ENCODE data around the gene CRB2. TPM values are rescaled to one million over a fixed set of nuclear protein-coding genes. Genes with fewer than 3 reads are reported as not detected.
"Not testable (repeated sequence)": the region's sequence is repeated elsewhere in the genome, so short reads cannot be mapped to it uniquely, and the experiment has no call there.

The CRB2 gene
- total RNA-seq, 1 experiment from 2014 or later = 0.07 TPM

DNA sequence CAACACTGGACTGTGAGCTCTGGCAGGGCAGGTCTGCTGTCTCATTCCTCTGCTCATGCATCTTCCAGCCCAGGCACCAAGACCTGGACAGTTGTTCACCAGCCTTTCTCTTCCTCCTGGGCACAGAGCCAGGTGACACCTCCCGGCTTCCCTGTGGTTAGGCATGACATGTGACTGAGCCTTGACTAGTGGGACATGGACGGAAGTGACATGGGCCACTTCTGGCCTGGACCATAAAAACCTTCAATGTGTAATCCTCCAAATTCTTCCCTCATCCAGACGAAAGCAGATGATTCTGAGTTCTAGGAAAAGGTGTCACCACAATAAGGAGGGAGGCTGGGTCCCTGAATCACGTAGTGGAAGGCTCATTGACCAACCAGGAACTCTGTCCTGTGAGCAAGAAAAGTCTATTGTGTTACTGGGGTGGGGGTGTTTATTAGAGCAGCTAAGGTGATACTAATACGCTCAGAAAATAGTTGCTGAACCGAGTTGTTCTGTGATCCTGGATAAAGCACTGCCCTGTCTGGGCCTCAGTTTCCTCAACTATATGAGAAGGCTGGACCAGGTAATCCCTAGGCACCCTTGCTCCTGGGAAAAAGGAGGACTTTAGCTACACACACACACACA is 26.6 kb upstream of the CRB2 start (continued):
- TF ChIP-seq, protein P1, sequence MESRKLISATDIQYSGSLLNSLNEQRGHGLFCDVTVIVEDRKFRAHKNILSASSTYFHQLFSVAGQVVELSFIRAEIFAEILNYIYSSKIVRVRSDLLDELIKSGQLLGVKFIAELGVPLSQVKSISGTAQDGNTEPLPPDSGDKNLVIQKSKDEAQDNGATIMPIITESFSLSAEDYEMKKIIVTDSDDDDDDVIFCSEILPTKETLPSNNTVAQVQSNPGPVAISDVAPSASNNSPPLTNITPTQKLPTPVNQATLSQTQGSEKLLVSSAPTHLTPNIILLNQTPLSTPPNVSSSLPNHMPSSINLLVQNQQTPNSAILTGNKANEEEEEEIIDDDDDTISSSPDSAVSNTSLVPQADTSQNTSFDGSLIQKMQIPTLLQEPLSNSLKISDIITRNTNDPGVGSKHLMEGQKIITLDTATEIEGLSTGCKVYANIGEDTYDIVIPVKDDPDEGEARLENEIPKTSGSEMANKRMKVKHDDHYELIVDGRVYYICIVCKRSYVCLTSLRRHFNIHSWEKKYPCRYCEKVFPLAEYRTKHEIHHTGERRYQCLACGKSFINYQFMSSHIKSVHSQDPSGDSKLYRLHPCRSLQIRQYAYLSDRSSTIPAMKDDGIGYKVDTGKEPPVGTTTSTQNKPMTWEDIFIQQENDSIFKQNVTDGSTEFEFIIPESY (IDR thresholded peaks at IDR 0.05; ENCODE audit: extremely low read depth, insufficient replicate concordance, low read length) = no peak
- TF ChIP-seq FOSL1 (IDR thresholded peaks at IDR 0.05; ENCODE audit: low read depth) (no peak), ZFX (IDR thresholded peaks at IDR 0.05) (no peak), EGR1 (IDR thresholded peaks at IDR 0.05; ENCODE audit: low read depth) (no peak)

DNA sequence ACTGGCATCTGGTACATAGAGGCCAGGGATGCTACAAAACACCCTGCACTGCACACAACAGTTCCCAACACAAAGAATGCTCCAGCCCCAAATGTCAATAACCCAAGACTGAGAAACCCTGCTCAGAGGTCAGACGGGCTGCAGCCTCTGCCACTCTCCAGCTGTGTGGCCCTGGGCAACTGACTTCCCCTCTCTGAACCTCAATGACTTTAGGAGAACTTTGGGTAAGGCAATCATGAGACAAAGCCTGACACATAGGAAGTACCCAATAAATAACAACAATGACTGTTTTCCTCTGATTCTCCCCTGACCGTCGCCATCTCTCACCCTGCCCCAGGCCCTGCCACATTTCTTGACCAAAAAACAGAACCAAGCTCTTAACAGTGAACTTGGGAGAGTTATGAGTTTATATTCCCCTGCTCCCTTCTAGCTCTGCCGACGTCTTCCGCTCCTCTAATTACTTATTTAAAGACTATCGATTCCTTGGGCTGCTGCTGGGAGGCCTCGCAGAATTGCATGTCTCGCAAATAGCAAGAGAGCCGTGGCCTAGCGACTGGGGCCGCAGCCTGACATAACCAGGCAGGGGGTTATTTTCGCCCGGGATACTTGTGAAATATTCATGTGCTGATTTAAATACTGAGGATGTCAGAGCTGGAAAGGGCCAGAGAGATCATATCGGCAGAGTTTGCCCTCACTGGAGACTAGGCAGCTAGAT is 24.5 kb upstream of the CRB2 start:
- Histone ChIP-seq H3K9ac (ENCODE audit: low read length) (no peak overlapping the region), H3K9me3 (ENCODE audit: control insufficient read depth in 1 of 2, insufficient read depth in 1 of 2, low read depth in 1 of 2, low read length in 2 of 2) (no peaks in the 10 kb centered on the region), H4K20me1 (ENCODE audit: insufficient read depth) (no peaks in the 10 kb centered on the region), H2AFZ (ENCODE audit: low read depth, low read length, poor library complexity, severe bottlenecking) (no peak overlapping the region), H3K4me2 (ENCODE audit: low read length) (no peak overlapping the region), H3K36me3 (ENCODE audit: control insufficient read depth in 1 of 2, insufficient read depth in 2 of 2, low read length in 2 of 2) (no peaks in the 10 kb centered on the region), H3K27me3 (ENCODE audit: insufficient read depth, low read length) (no peaks in the 10 kb centered on the region), H3K27ac (ENCODE audit: low read depth, low read length) (no peak overlapping the region), H3K4me3 (replicated peaks in 1 of 2; ENCODE audit: low read depth in 1 of 2, low read length in 2 of 2) (no peak overlapping the region), H3K9me2 (ENCODE audit: insufficient read depth) (no peaks in the 10 kb centered on the region), H3K79me2 (ENCODE audit: insufficient read depth, low read length) (no peaks in the 10 kb centered on the region), H3K4me1 (ENCODE audit: control insufficient read depth in 1 of 2, insufficient read depth in 2 of 2, low read length in 2 of 2) (peaks cover 11 to 17% of the 10 kb centered on the region in 2 experiments)
- TF ChIP-seq YY1 (IDR thresholded peaks at IDR 0.05; ENCODE audit: extremely low read depth, insufficient replicate concordance, low read depth, low read length) (no peak), SRF (IDR thresholded peaks at IDR 0.05; ENCODE audit: low read depth) (no peak), SIN3A (IDR thresholded peaks at IDR 0.05; ENCODE audit: low read depth) (no peak), EZH2phosphoT487 (IDR thresholded peaks at IDR 0.05; ENCODE audit: borderline replicate concordance) (no peak), RAD21 (IDR thresholded peaks at IDR 0.05; ENCODE audit: low read depth) (no peak), CBX3 (IDR thresholded peaks at IDR 0.05; ENCODE audit: low read depth) (no peak), ZNF274 (IDR thresholded peaks at IDR 0.05; ENCODE audit: low read depth, low read length) (no peak), EGR1 (IDR thresholded peaks at IDR 0.05; ENCODE audit: low read depth) (no peak), JUND (IDR thresholded peaks at IDR 0.05) (no peak), FOSL1 (IDR thresholded peaks at IDR 0.05; ENCODE audit: low read depth) (no peak), ELF1 (IDR thresholded peaks at IDR 0.05; ENCODE audit: borderline replicate concordance, low read depth) (no peak), POLR2A (IDR thresholded peaks at IDR 0.05; ENCODE audit: borderline replicate concordance, extremely low read depth, insufficient read depth, insufficient read length) (no peak)
- DNase-seq (ENCODE audit: low read depth, low spot score) (no peak), ATAC-seq (no peak)
- POLR2A ChIA-PET = interaction anchor here (0.6 kb wide), 1 partner anchor 375 kb away, joined by 5 read pairs; no protein-coding TSS in a partner anchor
- intact Hi-C loops (cut with micrococcal nuclease) = no loop called here
- CTCF ChIA-PET = no interaction called here
- RAD21 ChIA-PET (ENCODE audit: low non-redundant PET in 1 of 2, low total read pairs in 2 of 2, uncharacterized antibody in 2 of 2, unreplicated experiment in 2 of 2) = no interaction called here
- BruUV-seq (replicated peaks) = no TSS peak

DNA sequence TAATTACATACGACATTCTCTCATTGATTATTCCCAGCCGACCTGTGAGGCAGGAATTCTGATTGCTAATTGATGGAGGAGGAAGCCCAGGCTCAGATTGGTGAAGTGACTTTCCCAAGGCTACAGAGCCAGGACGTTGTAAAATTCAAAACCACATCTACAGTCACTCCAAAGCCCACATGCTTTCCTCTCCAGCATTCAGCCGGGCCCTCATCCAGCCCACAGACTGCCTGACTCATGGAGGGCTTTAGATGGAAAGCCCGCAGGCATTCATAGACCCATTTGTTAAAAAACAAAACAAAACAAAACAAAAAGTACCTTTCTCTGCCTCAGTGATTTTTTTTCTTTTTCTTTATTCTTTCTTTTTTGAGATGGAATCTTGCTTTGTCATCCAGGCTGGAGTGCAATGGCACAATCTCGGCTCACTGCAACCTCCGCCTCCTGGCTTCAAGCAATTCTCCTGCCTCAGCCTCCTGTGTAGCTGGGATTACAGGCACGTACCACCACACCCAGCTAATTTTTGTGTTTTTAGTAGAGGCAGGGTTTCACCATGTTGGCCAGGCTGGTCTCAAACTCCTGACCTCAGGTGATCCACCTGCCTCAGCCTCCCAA is 22.8 kb upstream of the CRB2 start:
- BruUV-seq (replicated peaks); H3K4me3 ChIP-seq (replicated peaks in 1 of 2; ENCODE audit: low read depth in 1 of 2, low read length in 2 of 2); H3K4me1 ChIP-seq (ENCODE audit: control insufficient read depth in 1 of 2, insufficient read depth in 2 of 2, low read length in 2 of 2); intact Hi-C loops (cut with micrococcal nuclease); ATAC-seq; CTCF ChIA-PET; H3K9ac ChIP-seq (ENCODE audit: low read length); RAD21 ChIA-PET (ENCODE audit: low non-redundant PET in 1 of 2, low total read pairs in 2 of 2, uncharacterized antibody in 2 of 2, unreplicated experiment in 2 of 2); H3K4me2 ChIP-seq (ENCODE audit: low read length); H3K79me2 ChIP-seq (ENCODE audit: insufficient read depth, low read length); H3K27ac ChIP-seq (ENCODE audit: low read depth, low read length); H3K27me3 ChIP-seq (ENCODE audit: insufficient read depth, low read length); H3K9me2 ChIP-seq (ENCODE audit: insufficient read depth); DNase-seq (ENCODE audit: low read depth, low spot score); H2AFZ ChIP-seq (ENCODE audit: low read depth, low read length, poor library complexity, severe bottlenecking); POLR2A ChIA-PET; H3K36me3 ChIP-seq (ENCODE audit: control insufficient read depth in 1 of 2, insufficient read depth in 2 of 2, low read length in 2 of 2); H3K9me3 ChIP-seq (ENCODE audit: control insufficient read depth in 1 of 2, insufficient read depth in 1 of 2, low read depth in 1 of 2, low read length in 2 of 2); H4K20me1 ChIP-seq (ENCODE audit: insufficient read depth): not testable (repeated sequence)
